ENCODE data around the gene RAB11A. TPM values are rescaled to one million over a fixed set of nuclear protein-coding genes. Genes with fewer than 3 reads are reported as not detected.

The RAB11A gene
- total RNA-seq, 1 experiment from 2014 or later, result 232 TPM

DNA sequence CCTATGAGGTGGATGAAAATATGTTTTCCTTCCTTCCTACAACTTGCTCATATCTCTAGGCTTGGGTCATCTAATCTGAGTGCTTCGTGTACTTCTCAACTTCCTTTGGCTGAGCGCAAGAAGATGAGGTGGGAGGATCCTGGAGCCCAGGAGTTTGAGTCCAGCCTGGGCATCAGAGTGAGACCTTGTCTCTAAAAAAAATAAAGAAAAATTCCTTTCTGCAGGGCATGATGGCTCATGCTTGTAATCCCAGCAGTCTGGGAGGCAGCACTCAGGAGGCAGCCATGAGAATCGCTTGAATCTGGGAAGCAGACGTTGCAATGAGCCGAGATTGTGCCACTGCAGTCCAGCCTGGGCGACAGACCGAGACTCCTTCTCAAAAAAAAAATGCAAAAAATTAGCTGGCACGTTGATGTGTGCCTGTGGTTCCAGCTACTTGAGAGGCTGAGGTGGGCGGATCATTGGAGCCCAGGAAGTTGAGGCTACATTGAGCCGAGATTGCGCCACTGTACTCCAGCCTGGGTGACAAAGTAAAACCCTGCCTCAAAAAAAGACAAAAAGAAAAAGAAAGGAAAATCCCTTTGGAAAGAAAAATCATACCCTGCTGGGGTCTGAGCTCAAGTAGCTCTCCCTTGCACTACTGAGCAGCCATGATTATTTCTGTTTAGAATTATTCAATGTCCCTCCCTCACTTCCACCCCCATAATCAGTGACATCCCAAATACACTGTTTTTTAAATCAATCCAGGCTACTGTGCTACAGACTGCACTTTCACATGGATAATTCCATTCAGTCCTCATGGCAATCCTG lies 28.0 kb upstream of the RAB11A start:
- CTCF ChIA-PET, result interaction anchor here (1.0 kb wide), 2 partner anchors 8 to 240 kb away, joined by 3 to 6 read pairs; no protein-coding TSS in a partner anchor
- peaks cover 4% of the 10 kb centered on the region for H3K4me1 ChIP-seq
- Mint-ChIP-seq H3K9me3 (ENCODE audit: unreplicated experiment) (no peaks in the 10 kb centered on the region), H3K36me3 (ENCODE audit: insufficient read depth, unreplicated experiment) (no peaks in the 10 kb centered on the region), H3K27me3 (ENCODE audit: insufficient read depth, unreplicated experiment) (no peaks in the 10 kb centered on the region), H3K4me1 (ENCODE audit: low read depth, unreplicated experiment) (peaks cover 7% of the 10 kb centered on the region), H3K27ac (ENCODE audit: unreplicated experiment) (no peak overlapping the region), H3K4me3 (ENCODE audit: unreplicated experiment) (no peak overlapping the region)
- DNase-seq, result no peak
- H3K36me3 ChIP-seq (ENCODE audit: control insufficient read depth, insufficient read depth, low read length), result no peaks in the 10 kb centered on the region
- H3K9me3 ChIP-seq, result peaks cover 6% of the 10 kb centered on the region; the same call in 1 of the 2 replicates
- H3K4me3 ChIP-seq (ENCODE audit: low read depth, low read length), result no peak overlapping the region
- H3K27me3 ChIP-seq (replicated peaks; ENCODE audit: control insufficient read depth, insufficient read depth, low read length), result no peaks in the 10 kb centered on the region
- TF ChIP-seq, protein P1, sequence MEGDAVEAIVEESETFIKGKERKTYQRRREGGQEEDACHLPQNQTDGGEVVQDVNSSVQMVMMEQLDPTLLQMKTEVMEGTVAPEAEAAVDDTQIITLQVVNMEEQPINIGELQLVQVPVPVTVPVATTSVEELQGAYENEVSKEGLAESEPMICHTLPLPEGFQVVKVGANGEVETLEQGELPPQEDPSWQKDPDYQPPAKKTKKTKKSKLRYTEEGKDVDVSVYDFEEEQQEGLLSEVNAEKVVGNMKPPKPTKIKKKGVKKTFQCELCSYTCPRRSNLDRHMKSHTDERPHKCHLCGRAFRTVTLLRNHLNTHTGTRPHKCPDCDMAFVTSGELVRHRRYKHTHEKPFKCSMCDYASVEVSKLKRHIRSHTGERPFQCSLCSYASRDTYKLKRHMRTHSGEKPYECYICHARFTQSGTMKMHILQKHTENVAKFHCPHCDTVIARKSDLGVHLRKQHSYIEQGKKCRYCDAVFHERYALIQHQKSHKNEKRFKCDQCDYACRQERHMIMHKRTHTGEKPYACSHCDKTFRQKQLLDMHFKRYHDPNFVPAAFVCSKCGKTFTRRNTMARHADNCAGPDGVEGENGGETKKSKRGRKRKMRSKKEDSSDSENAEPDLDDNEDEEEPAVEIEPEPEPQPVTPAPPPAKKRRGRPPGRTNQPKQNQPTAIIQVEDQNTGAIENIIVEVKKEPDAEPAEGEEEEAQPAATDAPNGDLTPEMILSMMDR (IDR thresholded peaks at IDR 0.05; ENCODE audit: insufficient read depth in 1 of 2, low read depth in 1 of 2, low read length in 1 of 2, severe bottlenecking in 1 of 2, unreplicated experiment in 1 of 2), result no peak
- POLR2A ChIA-PET, result interaction anchor here (0.6 kb wide), 1 partner anchor 43 kb away, joined by 7 read pairs; no protein-coding TSS in a partner anchor
- BruUV-seq (replicated peaks), result no TSS peak
- intact Hi-C loops (cut with micrococcal nuclease; ENCODE audit: unreplicated experiment), result no loop called here

DNA sequence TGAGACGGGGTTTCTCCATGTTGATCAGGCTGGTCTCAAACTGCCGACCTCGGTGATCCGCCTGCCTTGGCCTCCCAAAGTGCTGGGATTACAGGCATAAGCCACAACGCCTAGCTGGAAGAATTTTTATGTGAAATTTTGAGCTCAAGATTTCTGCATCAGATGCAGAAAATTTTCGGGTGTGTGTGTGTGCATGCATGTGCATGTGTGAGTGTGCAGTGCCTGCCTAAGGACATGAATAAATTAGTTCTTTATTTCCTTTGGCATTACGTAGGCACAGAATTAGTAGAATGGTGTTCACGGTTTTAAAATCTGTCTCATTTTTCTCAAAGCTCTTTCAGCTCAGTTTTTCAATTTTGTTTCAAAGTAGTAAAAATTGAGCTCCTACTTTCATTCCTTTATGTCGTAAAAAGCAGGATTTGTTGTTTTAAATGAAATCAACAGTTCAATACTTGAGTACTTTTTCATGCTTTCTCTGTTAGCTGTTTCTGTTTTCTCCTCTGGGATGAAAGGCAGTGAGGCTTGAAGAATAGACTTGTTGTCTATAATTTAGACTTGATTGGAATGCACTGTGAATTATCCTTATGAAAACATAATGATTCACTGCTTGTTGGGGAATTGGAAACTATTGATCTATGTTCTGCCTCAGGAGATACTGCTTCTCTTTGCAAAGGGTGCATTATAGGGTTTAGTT lies 23.3 kb upstream of the RAB11A start:
- H3K4me1 Mint-ChIP-seq (ENCODE audit: low read depth, unreplicated experiment), result no peaks in the 10 kb centered on the region
- TF ChIP-seq, protein P1 (IDR thresholded peaks at IDR 0.05; ENCODE audit: insufficient read depth in 1 of 2, low read depth in 1 of 2, low read length in 1 of 2, severe bottlenecking in 1 of 2, unreplicated experiment in 1 of 2), result no peak
- H3K4me1 ChIP-seq, result no peaks in the 10 kb centered on the region
- no peak overlapping the region for H3K27ac Mint-ChIP-seq (ENCODE audit: unreplicated experiment)
- CTCF ChIA-PET, result no interaction called here
- intact Hi-C loops (cut with micrococcal nuclease; ENCODE audit: unreplicated experiment), result no loop called here
- H3K4me3 Mint-ChIP-seq (ENCODE audit: unreplicated experiment), result no peak overlapping the region
- no peaks in the 10 kb centered on the region for H3K36me3 Mint-ChIP-seq (ENCODE audit: insufficient read depth, unreplicated experiment)
- H3K4me3 ChIP-seq (ENCODE audit: low read depth, low read length), result no peak overlapping the region
- peaks cover 6% of the 10 kb centered on the region; the same call in 1 of the 2 replicates for H3K9me3 ChIP-seq
- H3K9me3 Mint-ChIP-seq (ENCODE audit: unreplicated experiment), result no peaks in the 10 kb centered on the region
- H3K36me3 ChIP-seq (ENCODE audit: control insufficient read depth, insufficient read depth, low read length), result no peaks in the 10 kb centered on the region
- DNase-seq, result no peak
- H3K27me3 Mint-ChIP-seq (ENCODE audit: insufficient read depth, unreplicated experiment), result no peaks in the 10 kb centered on the region
- no peaks in the 10 kb centered on the region for H3K27me3 ChIP-seq (replicated peaks; ENCODE audit: control insufficient read depth, insufficient read depth, low read length)
- no TSS peak for BruUV-seq (replicated peaks)
- POLR2A ChIA-PET, result no interaction called here

DNA sequence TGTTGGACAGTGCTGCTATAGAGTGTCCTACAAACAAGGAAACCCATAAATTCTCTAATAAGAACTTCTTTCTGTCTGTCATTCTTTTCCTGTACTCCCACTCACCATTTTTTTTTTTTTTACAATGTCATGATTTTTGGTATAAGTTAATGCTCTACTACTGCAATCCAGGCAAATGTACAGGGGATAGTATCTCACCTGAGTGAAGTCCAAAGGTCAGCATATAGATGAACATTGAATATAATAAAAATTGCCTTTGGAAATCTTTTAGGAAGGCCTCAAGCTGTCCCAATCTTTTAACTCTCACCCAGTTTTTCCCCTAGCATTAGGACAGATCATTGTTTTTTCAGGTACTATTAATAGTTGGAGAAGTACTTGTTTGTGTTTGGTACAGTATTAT lies 21.3 kb upstream of the RAB11A start:
- TF ChIP-seq, protein P1 (IDR thresholded peaks at IDR 0.05; ENCODE audit: insufficient read depth in 1 of 2, low read depth in 1 of 2, low read length in 1 of 2, severe bottlenecking in 1 of 2, unreplicated experiment in 1 of 2), result no peak
- Histone ChIP-seq H3K27me3 (replicated peaks; ENCODE audit: control insufficient read depth, insufficient read depth, low read length) (no peaks in the 10 kb centered on the region), H3K4me3 (ENCODE audit: low read depth, low read length) (no peak overlapping the region), H3K4me1 (no peaks in the 10 kb centered on the region), H3K9me3 (peaks cover 4% of the 10 kb centered on the region; the same call in 1 of the 2 replicates), H3K36me3 (ENCODE audit: control insufficient read depth, insufficient read depth, low read length) (no peaks in the 10 kb centered on the region)
- H3K4me3 Mint-ChIP-seq (ENCODE audit: unreplicated experiment), result no peak overlapping the region
- no peaks in the 10 kb centered on the region for H3K27me3 Mint-ChIP-seq (ENCODE audit: insufficient read depth, unreplicated experiment)
- POLR2A ChIA-PET, result interaction anchor here (0.6 kb wide), 1 partner anchor 538 kb away, joined by 3 read pairs; no protein-coding TSS in a partner anchor
- CTCF ChIA-PET, result no interaction called here
- intact Hi-C loops (cut with micrococcal nuclease; ENCODE audit: unreplicated experiment), result loop anchor here (2.0 kb wide), 1 partner anchor 15 kb away; no protein-coding TSS in a partner anchor
- BruUV-seq (replicated peaks), result no TSS peak
- no peaks in the 10 kb centered on the region for H3K9me3 Mint-ChIP-seq (ENCODE audit: unreplicated experiment)
- DNase-seq, result no peak
- no peaks in the 10 kb centered on the region for H3K36me3 Mint-ChIP-seq (ENCODE audit: insufficient read depth, unreplicated experiment)
- H3K4me1 Mint-ChIP-seq (ENCODE audit: low read depth, unreplicated experiment), result no peaks in the 10 kb centered on the region
- no peak overlapping the region for H3K27ac Mint-ChIP-seq (ENCODE audit: unreplicated experiment)
